CD4-positive, alpha-beta T cell treated with Interleukin-4 for 1 hour (primary cell): ENCODE results near the gene LAIR2.

Source experiments
- DNase-seq, 2 donors: peaks; one replicate each; pipeline ENCODE4 v3.0.0-alpha.2; 2020 to 2022

Gene LAIR2

DNA sequence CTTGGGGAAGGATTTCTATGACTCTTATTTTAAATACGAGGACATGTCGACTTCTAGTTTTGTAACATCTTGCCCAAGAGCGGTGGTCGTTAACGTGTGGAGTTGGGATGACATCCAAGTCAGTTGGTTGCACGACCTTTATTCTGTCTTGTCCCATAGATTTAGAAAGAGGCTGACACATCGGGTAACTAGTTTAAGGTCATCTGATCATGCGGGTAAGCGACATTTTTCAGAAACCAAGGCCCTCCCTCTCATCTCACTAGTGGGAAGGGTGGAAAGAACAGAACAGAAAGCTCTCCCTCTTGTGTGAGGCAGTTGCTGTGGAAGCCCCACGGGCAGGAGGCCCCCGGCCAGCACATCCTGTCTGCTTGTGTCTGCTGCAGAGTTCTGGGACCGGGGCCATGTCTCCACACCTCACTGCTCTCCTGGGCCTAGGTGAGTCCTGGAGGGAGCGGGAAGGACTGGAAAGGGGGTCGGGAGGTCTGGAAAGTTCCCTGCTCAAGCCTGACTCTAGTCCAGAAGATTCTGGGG lies at the start of gene LAIR2:
LAIR2 (plus strand) TSS at position 314 of the 531 bp plus-strand sequence; CDS start at position 402, 88 bp downstream.
- DNase-seq = peak in 1 of 2 donors; percentile 19

GRCh38 chr19:54453921-54454780 lies 48.5 kb upstream of the LAIR2 start:
- DNase-seq = no peak

DNA sequence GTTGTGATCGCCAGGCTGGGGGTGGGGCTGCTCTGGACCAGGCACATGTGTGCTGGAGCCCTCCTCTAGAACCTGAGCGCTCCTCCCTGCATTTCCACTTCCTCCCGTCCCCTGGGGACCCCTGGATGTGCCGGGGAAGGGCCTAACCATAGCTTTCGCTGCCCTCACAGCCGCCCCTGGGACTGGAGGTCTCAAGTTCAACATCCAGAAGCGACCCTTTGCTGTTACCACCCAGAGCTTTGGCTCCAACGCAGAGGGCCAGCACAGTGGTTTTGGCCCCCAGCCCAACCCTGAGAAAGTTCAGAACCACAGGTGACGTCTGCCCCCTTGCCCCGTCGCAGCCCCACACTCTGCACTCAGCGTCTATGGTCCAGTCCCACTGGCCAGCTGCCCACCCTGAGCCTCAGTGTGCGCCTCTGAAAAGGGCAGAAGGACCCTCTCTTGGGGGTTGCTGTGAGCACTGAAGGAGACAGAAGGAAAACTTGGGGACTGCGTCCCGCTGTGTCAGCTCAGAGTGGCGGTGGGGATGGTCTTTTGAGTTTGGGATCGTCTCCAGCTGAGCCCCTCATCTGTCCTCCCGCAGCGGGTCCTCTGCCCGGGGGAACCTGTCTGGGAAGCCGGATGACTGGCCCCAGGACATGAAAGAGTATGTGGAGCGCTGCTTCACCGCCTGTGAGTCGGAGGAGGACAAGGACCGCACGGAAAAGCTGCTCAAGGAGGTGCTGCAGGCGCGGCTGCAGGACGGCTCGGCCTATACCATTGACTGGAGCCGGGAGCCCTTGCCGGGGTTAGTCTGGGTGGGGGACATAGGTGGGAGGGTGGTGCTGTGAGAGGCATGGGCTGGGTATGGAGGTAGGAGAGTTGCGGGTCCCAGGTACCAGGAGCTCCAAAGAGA lies 47.6 kb upstream of the LAIR2 start:
- DNase-seq = no peak

- no peak for DNase-seq
These were observed 46.7 kb upstream of the LAIR2 start for GRCh38 chr19:54455786-54456422.

GRCh38 chr19:54456423-54457373 lies 45.9 kb upstream of the LAIR2 start:
- no peak for DNase-seq

- DNase-seq = no peak
These were observed 44.6 kb upstream of the LAIR2 start for GRCh38 chr19:54457773-54458647.

GRCh38 chr19:54458648-54459281 lies 43.9 kb upstream of the LAIR2 start:
- no peak for DNase-seq

- DNase-seq = no peak
These were observed 43.1 kb upstream of the LAIR2 start for GRCh38 chr19:54459282-54460229.

DNA sequence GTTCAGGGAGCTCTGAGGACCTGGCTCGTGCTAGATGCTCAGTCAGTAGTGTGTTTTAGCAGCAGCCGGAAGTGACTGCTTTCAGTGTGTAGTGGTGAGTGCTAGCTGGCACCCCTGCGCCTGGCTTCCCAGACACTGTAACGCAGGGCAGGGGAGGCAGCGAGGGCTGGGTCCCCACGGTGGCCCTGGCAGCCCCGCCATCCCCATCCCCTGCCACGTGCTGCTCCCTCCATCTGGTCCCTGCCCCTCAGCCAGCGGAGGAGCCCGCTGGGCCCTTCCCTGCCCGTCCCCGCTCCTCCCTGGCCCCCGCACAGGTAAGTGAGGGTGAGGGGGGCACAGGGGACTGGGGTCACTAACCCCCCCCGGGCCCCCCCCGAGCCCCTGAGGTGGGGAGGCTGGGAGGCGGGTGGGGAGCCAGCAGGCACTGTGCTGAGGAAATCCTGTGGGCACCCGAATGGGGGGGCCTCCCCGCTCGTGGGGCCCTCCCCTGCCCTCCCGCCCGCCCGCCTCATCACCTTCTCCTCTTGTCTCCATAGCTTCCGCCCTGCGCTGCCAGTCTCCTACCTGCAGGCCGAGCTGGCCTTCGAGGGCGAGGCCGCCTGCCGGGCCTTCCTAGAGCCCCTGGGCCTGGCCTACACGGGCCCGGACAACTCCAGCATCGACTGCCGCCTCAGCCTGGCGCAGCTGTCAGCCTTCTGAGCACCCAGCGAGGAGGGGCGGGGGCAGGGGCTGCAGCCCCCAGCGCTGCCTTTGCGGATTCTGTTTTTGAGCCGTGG lies 42.2 kb upstream of the LAIR2 start:
- DNase-seq = no peak

GRCh38 chr19:54461210-54461609 lies 41.4 kb upstream of the LAIR2 start:
- DNase-seq = no peak

DNA sequence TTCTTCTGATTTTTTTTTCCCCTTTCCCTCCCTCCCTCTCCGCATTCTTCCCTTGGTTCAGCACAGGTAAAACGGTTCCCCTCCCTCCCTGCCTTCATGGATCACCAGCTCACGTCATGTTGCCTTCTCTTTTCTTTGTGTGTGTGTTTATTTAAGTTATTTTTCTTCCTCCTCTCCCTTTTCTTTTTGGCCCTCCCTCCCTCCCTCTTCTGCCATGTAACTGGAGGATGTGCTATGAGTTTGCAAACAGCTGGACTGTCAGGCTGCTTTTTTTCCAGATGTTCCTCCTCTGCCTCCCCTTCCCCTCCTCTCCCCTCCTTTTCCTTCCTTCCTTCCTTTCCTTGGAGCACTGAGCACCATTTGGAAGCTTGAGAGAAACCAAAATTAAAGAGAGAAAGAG lies 41.0 kb upstream of the LAIR2 start:
- DNase-seq = no peak

- DNase-seq = no peak
These were observed 40.5 kb upstream of the LAIR2 start for GRCh38 chr19:54462047-54462654.

- peak; percentile 64 to 70 for DNase-seq
These were observed 39.7 kb upstream of the LAIR2 start for GRCh38 chr19:54462655-54463530.

DNA sequence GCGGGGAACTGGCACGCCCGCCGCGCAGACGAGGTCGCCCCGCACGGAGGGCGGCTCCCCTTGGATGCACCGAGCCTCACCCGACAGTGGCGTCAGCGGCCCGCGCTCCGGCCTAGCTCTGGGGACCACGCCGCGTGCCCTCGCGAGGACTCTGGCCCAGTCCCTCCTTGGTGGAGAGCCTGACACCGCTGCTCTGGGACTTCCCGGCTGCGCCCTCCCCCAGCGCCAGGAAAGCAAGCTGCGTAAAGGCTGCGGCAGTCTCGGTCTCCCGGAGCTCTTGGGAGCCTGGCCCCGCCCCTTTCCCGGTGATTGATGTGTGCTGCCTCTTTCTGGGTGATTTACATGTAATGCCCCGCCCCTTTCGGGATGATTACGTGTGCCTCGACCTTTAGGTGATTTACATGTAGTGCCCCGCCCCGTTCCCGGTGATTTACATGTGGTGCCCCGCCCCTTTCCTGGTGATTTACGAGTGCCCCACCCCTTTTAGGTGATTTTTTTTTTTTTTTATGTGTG lies 39.0 kb upstream of the LAIR2 start, which contains the start of gene LENG9:
LENG9 (minus strand) TSS at position 248 of the 513 bp plus-strand sequence. CDS start 252 bp downstream, outside the sequence.
- DNase-seq = peak; percentile 97 to 98

- peak in 1 of 2 donors; percentile 92 for DNase-seq
These were observed 38.5 kb upstream of the LAIR2 start for GRCh38 chr19:54464044-54464629.
